MM.1S (cell line): ENCODE measurements around the gene JDP2.

Experiments
- CTCF ChIP-seq: fragments of 300-600 bp; sonication (generic); IDR thresholded peaks from 2 replicates; pipeline ENCODE4 v1.5.1; 2016; ENCODE audit warnings: antibody characterized with exemption, low read length, mixed read lengths
- EZH2 ChIP-seq: fragments of 300-600 bp; sonication (generic); optimal IDR thresholded peaks from 2 replicates; pipeline ENCODE3; 2017; ENCODE audit warnings: low read depth, mild to moderate bottlenecking, antibody characterized with exemption, low read length, mixed read lengths
- EZH2phosphoT487 ChIP-seq: fragments of 300-600 bp; sonication (generic); IDR thresholded peaks from 2 replicates; pipeline ENCODE4 v1.6.1; 2018; ENCODE audit warnings: antibody characterized with exemption, low read length

GRCh38 chr14:75499084-75499875, 71.5 kb downstream of the JDP2 start:
- TF ChIP-seq CTCF: no peak
- no peak for TF ChIP-seq EZH2phosphoT487
- TF ChIP-seq EZH2: no peak
